Hepatocyte (in vitro differentiated cells): Measurements from ENCODE around the gene TTK.

Source experiments
- EZH2 ChIP-seq: fragments of 200-600 bp; sonication (generic); IDR thresholded peaks from 2 replicates; pipeline ENCODE4 v1.6.1; 2016; ENCODE audit warnings: antibody characterized with exemption, mild to moderate bottlenecking, borderline replicate concordance
- EZH2phosphoT487 ChIP-seq: fragments of 200-600 bp; sonication (generic); IDR thresholded peaks from one replicate; pipeline ENCODE4 v1.6.1; 2018; ENCODE audit warnings: antibody characterized with exemption, mild to moderate bottlenecking, low read depth, moderate library complexity; ENCODE audit not compliant: unreplicated experiment, severe bottlenecking
- TF ChIP-seq, protein P1 (sequence below): fragments of 200-600 bp; sonication (generic); IDR thresholded peaks from 2 replicates; pipeline ENCODE4 v1.5.1; 2016; ENCODE audit warnings: antibody characterized with exemption, mild to moderate bottlenecking; ENCODE audit not compliant: poor library complexity

- no peak for TF ChIP-seq EZH2phosphoT487
- TF ChIP-seq, protein P1, sequence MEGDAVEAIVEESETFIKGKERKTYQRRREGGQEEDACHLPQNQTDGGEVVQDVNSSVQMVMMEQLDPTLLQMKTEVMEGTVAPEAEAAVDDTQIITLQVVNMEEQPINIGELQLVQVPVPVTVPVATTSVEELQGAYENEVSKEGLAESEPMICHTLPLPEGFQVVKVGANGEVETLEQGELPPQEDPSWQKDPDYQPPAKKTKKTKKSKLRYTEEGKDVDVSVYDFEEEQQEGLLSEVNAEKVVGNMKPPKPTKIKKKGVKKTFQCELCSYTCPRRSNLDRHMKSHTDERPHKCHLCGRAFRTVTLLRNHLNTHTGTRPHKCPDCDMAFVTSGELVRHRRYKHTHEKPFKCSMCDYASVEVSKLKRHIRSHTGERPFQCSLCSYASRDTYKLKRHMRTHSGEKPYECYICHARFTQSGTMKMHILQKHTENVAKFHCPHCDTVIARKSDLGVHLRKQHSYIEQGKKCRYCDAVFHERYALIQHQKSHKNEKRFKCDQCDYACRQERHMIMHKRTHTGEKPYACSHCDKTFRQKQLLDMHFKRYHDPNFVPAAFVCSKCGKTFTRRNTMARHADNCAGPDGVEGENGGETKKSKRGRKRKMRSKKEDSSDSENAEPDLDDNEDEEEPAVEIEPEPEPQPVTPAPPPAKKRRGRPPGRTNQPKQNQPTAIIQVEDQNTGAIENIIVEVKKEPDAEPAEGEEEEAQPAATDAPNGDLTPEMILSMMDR, result no peak
- no peak for TF ChIP-seq EZH2
Observed at GRCh38 chr6:80003826-80004172, 650 bp upstream of the TTK start.
